GM11168 (cell line): Measurements from ENCODE around the gene NR4A3.

Experiments
- in situ Hi-C: fragments of 300-500 bp; cut with MboI; formaldehyde crosslinking; loops from one replicate; pipeline ENCODE4 v1.12.0; 2022; ENCODE audit warnings: low sequenced_read_pairs; ENCODE audit not compliant: unreplicated experiment

Gene NR4A3

GRCh38 chr9:99811598-99812383, 9.9 kb upstream of the NR4A3 start:
- in situ Hi-C loops = loop anchor here (25.0 kb wide), 1 partner anchor 401 kb away; no protein-coding TSS in a partner anchor

- in situ Hi-C loops = loop anchor here (25.0 kb wide), 1 partner anchor 399 kb away; no protein-coding TSS in a partner anchor
These were observed 7.9 kb upstream of the NR4A3 start for GRCh38 chr9:99813739-99814138.

- in situ Hi-C loops = loop anchor here (25.0 kb wide), 1 partner anchor 398 kb away; no protein-coding TSS in a partner anchor
These were observed 7.3 kb upstream of the NR4A3 start for GRCh38 chr9:99814359-99814758.

- in situ Hi-C loops = loop anchor here (25.0 kb wide), 1 partner anchor 396 kb away; no protein-coding TSS in a partner anchor
These were observed 5.3 kb upstream of the NR4A3 start for GRCh38 chr9:99816392-99816791.

GRCh38 chr9:99818500-99818899, 3.2 kb upstream of the NR4A3 start:
- in situ Hi-C loops = loop anchor here (25.0 kb wide), 1 partner anchor 394 kb away; no protein-coding TSS in a partner anchor

GRCh38 chr9:99819123-99819855, 2.4 kb upstream of the NR4A3 start:
- in situ Hi-C loops = loop anchor here (25.0 kb wide), 1 partner anchor 393 kb away; no protein-coding TSS in a partner anchor

- in situ Hi-C loops = loop anchor here (25.0 kb wide), 1 partner anchor 392 kb away; no protein-coding TSS in a partner anchor
These were observed 1.6 kb upstream of the NR4A3 start for GRCh38 chr9:99819856-99820684.

GRCh38 chr9:99820685-99821395, 845 bp upstream of the NR4A3 start:
- in situ Hi-C loops = loop anchor here (25.0 kb wide), 1 partner anchor 391 kb away; no protein-coding TSS in a partner anchor

GRCh38 chr9:99822109-99822805, 572 bp downstream of the NR4A3 start:
- in situ Hi-C loops = loop anchor here (25.0 kb wide), 1 partner anchor 390 kb away; no protein-coding TSS in a partner anchor

GRCh38 chr9:99822806-99823591, 1.3 kb downstream of the NR4A3 start:
- in situ Hi-C loops = loop anchor here (25.0 kb wide), 1 partner anchor 389 kb away; no protein-coding TSS in a partner anchor

GRCh38 chr9:99823681-99824377, 2.1 kb downstream of the NR4A3 start:
- in situ Hi-C loops = loop anchor here (25.0 kb wide), 1 partner anchor 388 kb away; no protein-coding TSS in a partner anchor

GRCh38 chr9:99824378-99825171, 2.9 kb downstream of the NR4A3 start:
- in situ Hi-C loops = loop anchor here (25.0 kb wide), 1 partner anchor 388 kb away; no protein-coding TSS in a partner anchor

GRCh38 chr9:99825172-99826046, 3.7 kb downstream of the NR4A3 start:
- in situ Hi-C loops = no loop called here

- in situ Hi-C loops = no loop called here
These were observed 4.9 kb downstream of the NR4A3 start for GRCh38 chr9:99826579-99826978.

- in situ Hi-C loops = no loop called here
These were observed 5.6 kb downstream of the NR4A3 start for GRCh38 chr9:99827244-99827643.

- in situ Hi-C loops = no loop called here
These were observed 6.3 kb downstream of the NR4A3 start for GRCh38 chr9:99828054-99828416.
